GM23248 (cell line): Measurements from ENCODE around the gene TK1. TPM values are rescaled to one million over a fixed set of nuclear protein-coding genes. Genes with fewer than 3 reads are reported as not detected.
"Not testable (repeated sequence)": the region's sequence is repeated elsewhere in the genome, so short reads cannot be mapped to it uniquely, and the experiment has no call there.

ENCODE experiments used
- DNase-seq: peaks from one replicate; pipeline ENCODE4 v3.0.0-alpha.2; 2015
- H2AFZ ChIP-seq: fragments of 200-600 bp; sonication (generic); 2 replicates; pipeline ENCODE4 v1.6.1; 2016; ENCODE audit warnings: antibody characterized with exemption
- H3F3A ChIP-seq: fragments of 200-600 bp; sonication (generic); 2 replicates; pipeline ENCODE4 v1.6.1; 2016; ENCODE audit warnings: mild to moderate bottlenecking, antibody characterized with exemption, mixed run types; ENCODE audit not compliant: insufficient read depth
- H3K27ac ChIP-seq: fragments of 200-600 bp; sonication (generic); 2 replicates; pipeline ENCODE4 v1.5.1; 2016; ENCODE audit warnings: mild to moderate bottlenecking
- H3K27me3 ChIP-seq: fragments of 200-600 bp; sonication (generic); replicated peaks from 2 replicates; pipeline ENCODE4 v1.6.1; 2016; ENCODE audit warnings: mild to moderate bottlenecking; ENCODE audit not compliant: insufficient read depth
- H3K36me3 ChIP-seq: fragments of 200-600 bp; sonication (generic); 2 replicates; pipeline ENCODE4 v1.6.1; 2016; ENCODE audit warnings: low read depth, mild to moderate bottlenecking
- H3K4me1 ChIP-seq: fragments of 200-600 bp; sonication (generic); 2 replicates; pipeline ENCODE4 v1.6.1; 2016; ENCODE audit warnings: mild to moderate bottlenecking; ENCODE audit not compliant: insufficient read depth
- H3K4me2 ChIP-seq: fragments of 200-600 bp; sonication (generic); one replicate; pipeline ENCODE4 v1.6.1; 2016; ENCODE audit warnings: mild to moderate bottlenecking; ENCODE audit not compliant: unreplicated experiment
- H3K4me3 ChIP-seq: fragments of 200-600 bp; sonication (generic); 2 replicates; pipeline ENCODE4 v1.5.1; 2016; ENCODE audit warnings: mild to moderate bottlenecking
- H3K79me2 ChIP-seq: fragments of 200-600 bp; sonication (generic); 2 replicates; pipeline ENCODE4 v1.6.1; 2016; ENCODE audit warnings: mild to moderate bottlenecking; ENCODE audit not compliant: insufficient read depth
- H3K9ac ChIP-seq: fragments of 200-600 bp; sonication (generic); 2 replicates; pipeline ENCODE4 v1.6.1; 2016; ENCODE audit warnings: mild to moderate bottlenecking
- H3K9me2 ChIP-seq: fragments of 200-600 bp; sonication (generic); 2 replicates; pipeline ENCODE4 v1.6.1; 2016; ENCODE audit warnings: mixed run types, mild to moderate bottlenecking, moderate library complexity; ENCODE audit not compliant: insufficient read depth
- H3K9me3 ChIP-seq: fragments of 200-600 bp; sonication (generic); one replicate; pipeline ENCODE4 v1.6.1; 2017; ENCODE audit warnings: low read depth
- H4K20me1 ChIP-seq: fragments of 200-600 bp; sonication (generic); 2 replicates; pipeline ENCODE4 v1.6.0; 2016; ENCODE audit not compliant: insufficient read depth
- EZH2 ChIP-seq: fragments of 200-600 bp; sonication (generic); IDR thresholded peaks from 2 replicates; pipeline ENCODE4 v1.6.1; 2018; ENCODE audit warnings: antibody characterized with exemption, mild to moderate bottlenecking; ENCODE audit not compliant: insufficient read depth, poor library complexity, severe bottlenecking
- EZH2phosphoT487 ChIP-seq: fragments of 200-600 bp; sonication (generic); IDR thresholded peaks from 2 replicates; pipeline ENCODE4 v1.6.1; 2018; ENCODE audit warnings: antibody characterized with exemption, moderate library complexity, mild to moderate bottlenecking, low read depth; ENCODE audit not compliant: insufficient read depth
- WGBS, 2 experiments: methylation state at CpG; one replicate each; pipeline ENCODE4 v1.1.6; 2015 to 2017; ENCODE audit warnings: low lambda C conversion rate in 2 of 2, low coverage in 1 of 2; ENCODE audit errors: missing lambda C conversion rate in 2 of 2; 5-methylcytosine and 5-hydroxymethylcytosine counted together
- in situ Hi-C: fragments of 300-500 bp; cut with MboI; formaldehyde crosslinking; loops from 2 replicates; pipeline ENCODE4 v1.15.0; 2020
- polyA plus RNA-seq: library from polyadenylated mRNA; unstranded; fragments of >200 nt; fragmentation: Nextera tagmentation; extraction: Ambion mirVana; gene quantifications from 2 replicates; pipeline ENCODE4 v1.2.1, GENCODE V29; 2016
- total RNA-seq: library from RNA; depleted of rRNA; stranded (reverse); fragments of >200 nt; shearing (Covaris generic); gene quantifications from 2 replicates; pipeline ENCODE4 v1.2.3, GENCODE V29; 2014; rRNA removed

Gene TK1
- total RNA-seq (58.6 and 84.5 TPM in 2 replicates), polyA plus RNA-seq (79.4 and 83.5 TPM in 2 replicates)

- Histone ChIP-seq H2AFZ (peak within 1 kb of the TSS; percentile 93), H3K9me2 (no peaks in the 10 kb centered on the region), H3K9me3 (no peaks in the 10 kb centered on the region), H3K27ac (no peak within 1 kb of the TSS), H3K4me3 (peak within 1 kb of the TSS; percentile 83), H3K36me3 (no peaks in the 10 kb centered on the region), H4K20me1 (no peaks in the 10 kb centered on the region), H3K4me2 (peak within 1 kb of the TSS; percentile 95), H3K79me2 (peaks cover 5% of the 10 kb centered on the region), H3F3A (no peaks in the 10 kb centered on the region), H3K27me3 (no peaks in the 10 kb centered on the region), H3K4me1 (no peaks in the 10 kb centered on the region), H3K9ac (peak within 1 kb of the TSS; percentile 81)
- TF ChIP-seq EZH2phosphoT487 (no peak), EZH2 (no peak)
- DNase-seq, result peak; percentile 98
- in situ Hi-C loops, result no loop called here
- 4 to 5% methylated on average over 44 to 47 of the region's 57 CpGs for whole genome bisulfite sequencing, 2 experiments
Observed at GRCh38 chr17:78186692-78187595, at the start of gene TK1, which contains the start of gene AFMID. TSS of gene TK1 (minus strand) at chr17:78187052. CDS start at chr17:78186994, 58 bp downstream. TSS of gene AFMID (plus strand) at chr17:78187362. CDS start at chr17:78187371, 9 bp downstream.

DNA sequence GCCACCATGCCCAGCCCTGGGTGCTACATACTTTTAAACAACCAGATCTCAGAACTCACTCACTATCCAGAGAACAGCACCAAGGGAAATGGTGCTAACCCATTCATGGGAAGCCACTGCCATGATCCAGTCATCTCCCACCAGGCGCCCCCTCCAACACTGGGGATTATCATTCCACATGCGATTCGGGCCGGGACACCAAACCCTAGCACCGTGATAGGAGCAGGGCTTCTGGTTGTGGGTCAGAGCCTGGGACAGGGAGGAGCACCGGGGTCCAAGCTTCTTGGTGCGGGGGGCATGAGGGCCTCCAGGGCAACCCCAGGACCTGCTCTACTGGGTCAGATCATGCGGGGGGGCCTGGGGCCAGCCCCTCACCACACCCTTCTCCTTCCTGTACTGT lies 49.0 kb upstream of the TK1 start:
- no peak overlapping the region for H3K4me2 ChIP-seq
- in situ Hi-C loops, result no loop called here
- H3K9ac ChIP-seq, result no peak overlapping the region
- no peaks in the 10 kb centered on the region for H4K20me1 ChIP-seq
- no peaks in the 10 kb centered on the region for H3K9me2 ChIP-seq
- H3K79me2 ChIP-seq, result no peaks in the 10 kb centered on the region
- WGBS, 2 experiments, result 63 to 66% methylated on average over 7 to 8 of the region's 8 CpGs
- H3F3A ChIP-seq, result no peaks in the 10 kb centered on the region
- no peak overlapping the region for H2AFZ ChIP-seq
- H3K36me3 ChIP-seq, result no peaks in the 10 kb centered on the region
- no peak overlapping the region for H3K4me3 ChIP-seq
- H3K9me3 ChIP-seq, result no peaks in the 10 kb centered on the region
- no peak overlapping the region for H3K27ac ChIP-seq
- TF ChIP-seq EZH2 (no peak), EZH2phosphoT487 (no peak)
- no peak for DNase-seq
- H3K4me1 ChIP-seq, result no peaks in the 10 kb centered on the region
- peaks cover 20% of the 10 kb centered on the region for H3K27me3 ChIP-seq

GRCh38 chr17:78235022-78235421 lies 48.2 kb upstream of the TK1 start:
- H3K27me3 ChIP-seq, result peaks cover 28% of the 10 kb centered on the region
- H3K27ac ChIP-seq, H3K4me2 ChIP-seq, H3K4me3 ChIP-seq, H2AFZ ChIP-seq, H3K4me1 ChIP-seq, H3F3A ChIP-seq, H3K9me3 ChIP-seq, in situ Hi-C loops, DNase-seq, H3K79me2 ChIP-seq, H3K9ac ChIP-seq, H3K36me3 ChIP-seq, H4K20me1 ChIP-seq, H3K9me2 ChIP-seq: not testable (repeated sequence)
- 84 to 86% methylated on average over 6 of the region's 6 CpGs for WGBS, 2 experiments

DNA sequence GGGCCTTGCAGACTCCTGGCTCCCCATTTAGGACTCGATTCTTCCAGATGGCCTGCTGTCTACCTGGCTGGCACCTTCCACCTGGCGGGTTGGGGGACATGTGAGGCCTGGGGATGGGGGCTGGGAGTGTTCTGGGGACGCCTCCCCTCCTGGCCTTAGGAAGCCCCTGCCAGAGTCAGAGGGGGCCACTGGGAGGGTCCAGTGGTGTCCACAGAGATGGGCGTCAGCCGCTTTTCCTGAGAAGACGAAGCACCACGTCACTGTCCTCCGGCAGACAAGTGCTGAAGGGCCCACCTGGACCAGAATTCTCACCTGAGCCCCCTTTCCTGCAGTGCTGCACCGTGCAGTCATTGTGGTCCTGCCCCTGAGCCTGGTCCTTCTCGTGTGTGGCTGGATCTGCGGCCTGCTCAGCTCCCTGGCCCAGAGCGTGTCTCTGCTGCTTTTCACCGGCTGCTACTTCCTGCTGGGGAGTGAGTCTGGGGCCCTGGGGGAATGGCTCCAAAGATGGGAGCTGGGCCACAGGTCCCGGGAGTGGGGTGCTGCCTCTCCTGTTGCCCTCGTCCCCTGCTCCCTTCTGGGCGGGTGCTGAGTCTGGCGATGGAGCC lies 47.5 kb upstream of the TK1 start:
- H3K27ac ChIP-seq, result no peak overlapping the region
- no peaks in the 10 kb centered on the region for H3K36me3 ChIP-seq
- H3K9me3 ChIP-seq, result no peaks in the 10 kb centered on the region
- H3K9ac ChIP-seq, result no peak overlapping the region
- WGBS, 2 experiments, result 76 to 77% methylated on average over 12 to 17 of the region's 17 CpGs
- no peak overlapping the region for H3K4me2 ChIP-seq
- H3K9me2 ChIP-seq, result no peaks in the 10 kb centered on the region
- no peak for TF ChIP-seq EZH2phosphoT487
- no peak for TF ChIP-seq EZH2
- H3K4me3 ChIP-seq, result no peak overlapping the region
- no peak overlapping the region for H2AFZ ChIP-seq
- no peaks in the 10 kb centered on the region for H4K20me1 ChIP-seq
- no peaks in the 10 kb centered on the region for H3K79me2 ChIP-seq
- H3K27me3 ChIP-seq, result peaks cover 28% of the 10 kb centered on the region
- H3K4me1 ChIP-seq, result no peaks in the 10 kb centered on the region
- in situ Hi-C loops, result no loop called here
- no peaks in the 10 kb centered on the region for H3F3A ChIP-seq
- no peak for DNase-seq
